Neural cell (in vitro differentiated cells): ENCODE measurements around the gene CPNE4. TPM values are rescaled to one million over a fixed set of nuclear protein-coding genes. Genes with fewer than 3 reads are reported as not detected.

Experiments used
- H2AFZ ChIP-seq: fragments of 200-600, 300-800 bp; sonication (generic), shearing (Covaris generic); 2 replicates; pipeline ENCODE4 v1.6.0; 2014; ENCODE audit warnings: low read depth, mild to moderate bottlenecking, antibody characterized with exemption, low read length, moderate library complexity
- H3F3A ChIP-seq: fragments of 200-600 bp; shearing (Covaris generic); 2 replicates; pipeline ENCODE4 v1.6.1; 2016; ENCODE audit warnings: mild to moderate bottlenecking, moderate library complexity, mixed read lengths, antibody characterized with exemption, low read length; ENCODE audit not compliant: insufficient read depth, poor library complexity, severe bottlenecking
- H3K27ac ChIP-seq: fragments of 200-600, 300-800 bp; sonication (generic), shearing (Covaris generic); 2 replicates; pipeline ENCODE4 v1.5.1; 2014; ENCODE audit warnings: mild to moderate bottlenecking, low read length, moderate library complexity
- H3K27me3 ChIP-seq: fragments of 300-800, 200-600 bp; sonication (generic), shearing (Covaris generic); 2 replicates; pipeline ENCODE4 v1.6.0; 2014; ENCODE audit warnings: mild to moderate bottlenecking, low read depth, low read length, moderate library complexity; ENCODE audit not compliant: insufficient read depth
- H3K36me3 ChIP-seq: fragments of 300-800, 200-600 bp; sonication (generic), shearing (Covaris generic); 2 replicates; pipeline ENCODE4 v1.5.1; 2014; ENCODE audit warnings: mild to moderate bottlenecking, antibody characterized with exemption, low read length, moderate library complexity; ENCODE audit not compliant: insufficient read depth
- H3K4me2 ChIP-seq: fragments of 300-800, 200-600 bp; sonication (generic), shearing (Covaris generic); 2 replicates; pipeline ENCODE4 v1.6.0; 2014; ENCODE audit warnings: mild to moderate bottlenecking, low read length
- H3K4me3 ChIP-seq: fragments of 300-800, 200-600 bp; sonication (generic), shearing (Covaris generic); 2 replicates; pipeline ENCODE4 v1.5.1; 2014; ENCODE audit warnings: mild to moderate bottlenecking, low read length, moderate library complexity
- H3K79me2 ChIP-seq: fragments of 200-600 bp; shearing (Covaris generic); replicated peaks from 2 replicates; pipeline ENCODE4 v1.6.0; 2014; ENCODE audit warnings: mild to moderate bottlenecking, low read length, moderate library complexity; ENCODE audit not compliant: insufficient read depth
- H3K9ac ChIP-seq: fragments of 300-800, 200-600 bp; sonication (generic), shearing (Covaris generic); 2 replicates; pipeline ENCODE4 v1.6.1; 2016; ENCODE audit warnings: mild to moderate bottlenecking, low read length, mixed read lengths
- H3K9me2 ChIP-seq: fragments of 200-600 bp; shearing (Covaris generic); 2 replicates; pipeline ENCODE4 v1.6.1; 2016; ENCODE audit warnings: mild to moderate bottlenecking, low read length, mixed read lengths; ENCODE audit not compliant: insufficient read depth
- H3K9me3 ChIP-seq: fragments of 200-600, 300-800 bp; sonication (generic), shearing (Covaris generic); 2 replicates; pipeline ENCODE4 v1.6.1; 2016; ENCODE audit warnings: mild to moderate bottlenecking, mixed run types, low read length, moderate library complexity, mixed read lengths
- H4K20me1 ChIP-seq: fragments of 200-600 bp; shearing (Covaris generic); 2 replicates; pipeline ENCODE4 v1.6.1; 2016; ENCODE audit warnings: mild to moderate bottlenecking, mixed run types; ENCODE audit not compliant: insufficient read depth
- CTCF ChIP-seq: fragments of 450-650 bp; IDR thresholded peaks from 2 replicates; pipeline ENCODE4 v1.5.1; 2014; ENCODE audit warnings: antibody characterized with exemption, mild to moderate bottlenecking, moderate library complexity; ENCODE audit not compliant: poor library complexity, severe bottlenecking
- EP300 ChIP-seq: fragments of 450-650 bp; conservative IDR thresholded peaks from 2 replicates; pipeline ENCODE4 v1.6.1; 2014; ENCODE audit warnings: antibody characterized with exemption, mild to moderate bottlenecking, moderate library complexity; ENCODE audit not compliant: poor library complexity, severe bottlenecking
- EZH2 ChIP-seq: fragments of 200-600, 300-800 bp; shearing (Covaris generic), sonication (generic); IDR thresholded peaks from 2 replicates; pipeline ENCODE4 v1.6.1; 2014; ENCODE audit warnings: antibody characterized with exemption, low read length, borderline replicate concordance, mild to moderate bottlenecking; ENCODE audit not compliant: insufficient read depth, poor library complexity, severe bottlenecking
- MXI1 ChIP-seq: fragments of 450-650 bp; conservative IDR thresholded peaks from 2 replicates; pipeline ENCODE4 v1.6.1; 2014; ENCODE audit warnings: antibody characterized with exemption, mild to moderate bottlenecking; ENCODE audit not compliant: poor library complexity, severe bottlenecking
- POLR2AphosphoS5 ChIP-seq: IDR thresholded peaks from 2 replicates; pipeline ENCODE4 v1.6.1; 2012
- RAD21 ChIP-seq: fragments of 450-650 bp; conservative IDR thresholded peaks from 2 replicates; pipeline ENCODE4 v1.6.1; 2014; ENCODE audit warnings: antibody characterized with exemption, mild to moderate bottlenecking, moderate library complexity
- SMC3 ChIP-seq: fragments of 450-650 bp; conservative IDR thresholded peaks from 2 replicates; pipeline ENCODE4 v1.6.1; 2014; ENCODE audit warnings: antibody characterized with exemption, mild to moderate bottlenecking, moderate library complexity; ENCODE audit not compliant: poor library complexity
- TAF1 ChIP-seq: IDR thresholded peaks from 2 replicates; pipeline ENCODE4 v1.6.1; 2012; ENCODE audit warnings: low read depth
- polyA plus RNA-seq: library from polyadenylated mRNA; depleted of rRNA; stranded (reverse); fragments of >200 nt; gene quantifications from 2 replicates; pipeline ENCODE4 v1.2.3, GENCODE V29; 2014
- TF ChIP-seq, protein P1 (sequence below): IDR thresholded peaks from 2 replicates; pipeline ENCODE4 v1.6.1; 2012; ENCODE audit warnings: borderline replicate concordance

Gene CPNE4
- polyA plus RNA-seq, 1 donor from 2014 or later, result 0.59 TPM

- Histone ChIP-seq H3K4me2 (no peak overlapping the region), H2AFZ (no peak overlapping the region), H3K79me2 (no peaks in the 10 kb centered on the region), H3K36me3 (no peaks in the 10 kb centered on the region), H3K4me3 (no peak overlapping the region), H3K27ac (no peak overlapping the region), H3F3A (no peaks in the 10 kb centered on the region), H3K9me2 (no peaks in the 10 kb centered on the region), H3K9me3 (no peaks in the 10 kb centered on the region), H3K27me3 (no peaks in the 10 kb centered on the region), H3K9ac (no peak overlapping the region), H4K20me1 (no peaks in the 10 kb centered on the region)
- TF ChIP-seq RAD21, result no peak
- no peak for TF ChIP-seq EZH2
- no peak for TF ChIP-seq CTCF
Observed at GRCh38 chr3:131537531-131537930, 497.3 kb downstream of the CPNE4 start.

DNA sequence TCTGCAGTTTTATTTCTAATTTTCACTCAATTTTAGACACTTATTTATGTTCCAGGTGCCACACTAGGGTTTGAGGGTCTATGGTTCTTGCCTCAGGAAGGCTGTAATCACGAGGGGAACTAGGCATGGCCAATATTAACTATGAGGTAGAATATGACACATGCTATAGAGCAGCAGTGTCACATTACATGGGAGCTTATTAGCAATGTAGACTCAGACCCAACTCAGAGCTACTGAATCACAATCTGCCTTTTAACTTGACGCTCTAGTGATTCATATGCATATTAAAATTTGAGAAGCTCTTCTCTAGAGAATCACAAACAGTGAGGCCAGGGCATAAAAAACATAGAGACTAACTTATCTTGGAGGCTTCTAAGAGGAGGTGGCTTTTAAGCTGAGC is 499.2 kb downstream of the CPNE4 start:
- Histone ChIP-seq H3K27me3 (no peaks in the 10 kb centered on the region), H3K36me3 (no peaks in the 10 kb centered on the region), H3K9me2 (no peaks in the 10 kb centered on the region), H3F3A (no peaks in the 10 kb centered on the region), H4K20me1 (no peaks in the 10 kb centered on the region), H3K27ac (no peak overlapping the region), H3K9ac (no peak overlapping the region), H3K4me3 (no peak overlapping the region), H2AFZ (no peak overlapping the region), H3K4me2 (no peak overlapping the region), H3K79me2 (no peaks in the 10 kb centered on the region), H3K9me3 (no peaks in the 10 kb centered on the region)
- TF ChIP-seq TAF1 (no peak), MXI1 (no peak), EP300 (no peak), EZH2 (no peak), SMC3 (no peak), RAD21 (no peak)
- TF ChIP-seq, protein P1, sequence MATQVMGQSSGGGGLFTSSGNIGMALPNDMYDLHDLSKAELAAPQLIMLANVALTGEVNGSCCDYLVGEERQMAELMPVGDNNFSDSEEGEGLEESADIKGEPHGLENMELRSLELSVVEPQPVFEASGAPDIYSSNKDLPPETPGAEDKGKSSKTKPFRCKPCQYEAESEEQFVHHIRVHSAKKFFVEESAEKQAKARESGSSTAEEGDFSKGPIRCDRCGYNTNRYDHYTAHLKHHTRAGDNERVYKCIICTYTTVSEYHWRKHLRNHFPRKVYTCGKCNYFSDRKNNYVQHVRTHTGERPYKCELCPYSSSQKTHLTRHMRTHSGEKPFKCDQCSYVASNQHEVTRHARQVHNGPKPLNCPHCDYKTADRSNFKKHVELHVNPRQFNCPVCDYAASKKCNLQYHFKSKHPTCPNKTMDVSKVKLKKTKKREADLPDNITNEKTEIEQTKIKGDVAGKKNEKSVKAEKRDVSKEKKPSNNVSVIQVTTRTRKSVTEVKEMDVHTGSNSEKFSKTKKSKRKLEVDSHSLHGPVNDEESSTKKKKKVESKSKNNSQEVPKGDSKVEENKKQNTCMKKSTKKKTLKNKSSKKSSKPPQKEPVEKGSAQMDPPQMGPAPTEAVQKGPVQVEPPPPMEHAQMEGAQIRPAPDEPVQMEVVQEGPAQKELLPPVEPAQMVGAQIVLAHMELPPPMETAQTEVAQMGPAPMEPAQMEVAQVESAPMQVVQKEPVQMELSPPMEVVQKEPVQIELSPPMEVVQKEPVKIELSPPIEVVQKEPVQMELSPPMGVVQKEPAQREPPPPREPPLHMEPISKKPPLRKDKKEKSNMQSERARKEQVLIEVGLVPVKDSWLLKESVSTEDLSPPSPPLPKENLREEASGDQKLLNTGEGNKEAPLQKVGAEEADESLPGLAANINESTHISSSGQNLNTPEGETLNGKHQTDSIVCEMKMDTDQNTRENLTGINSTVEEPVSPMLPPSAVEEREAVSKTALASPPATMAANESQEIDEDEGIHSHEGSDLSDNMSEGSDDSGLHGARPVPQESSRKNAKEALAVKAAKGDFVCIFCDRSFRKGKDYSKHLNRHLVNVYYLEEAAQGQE, result no peak

- Histone ChIP-seq H3K9ac (no peak overlapping the region), H3K4me3 (no peak overlapping the region), H3K9me3 (no peaks in the 10 kb centered on the region), H3K9me2 (no peaks in the 10 kb centered on the region), H3K27ac (no peak overlapping the region), H3F3A (no peaks in the 10 kb centered on the region), H3K36me3 (no peaks in the 10 kb centered on the region), H3K27me3 (no peaks in the 10 kb centered on the region), H3K4me2 (no peak overlapping the region), H2AFZ (no peak overlapping the region), H3K79me2 (no peaks in the 10 kb centered on the region), H4K20me1 (no peaks in the 10 kb centered on the region)
- TF ChIP-seq RAD21 (no peak), MXI1 (no peak), CTCF (no peak), POLR2AphosphoS5 (no peak), TAF1 (no peak), EZH2 (no peak), SMC3 (no peak), EP300 (no peak)
- TF ChIP-seq, protein P1, result no peak
Observed at GRCh38 chr3:131535131-131535530, 499.7 kb downstream of the CPNE4 start.
